Stomach (tissue), 9 donors: Measurements from ENCODE around the gene SPAG16. TPM values are rescaled to one million over a fixed set of nuclear protein-coding genes. Genes with fewer than 3 reads are reported as not detected.

Experiments used
- DNase-seq, 2 donors: peaks; one replicate each; pipeline versions ENCODE4 v3.0.0 to v3.0.0-alpha.2; 2013 to 2019
- H3K27ac ChIP-seq, 5 donors: fragments of 200-600 bp in 4 of 5; sonication (generic) in 4 of 5; one replicate each; pipeline ENCODE4 v1.5.1; 2013 to 2019; ENCODE audit warnings: mild to moderate bottlenecking in 1 of 5, moderate library complexity in 1 of 5
- H3K27me3 ChIP-seq, 3 donors: fragments of 200-600 bp; sonication (generic); one replicate each; pipeline ENCODE4 v1.5.1; 2017 to 2019; ENCODE audit warnings: mixed run types in 1 of 3
- H3K36me3 ChIP-seq, 4 donors: fragments of 200-600 bp; sonication (generic); 1 replicate in 3 of 4; 2 replicates in 1 of 4; pipeline ENCODE4 v1.5.1; 2016 to 2019
- H3K4me1 ChIP-seq, 4 donors: fragments of 200-600 bp; sonication (generic); one replicate each; pipeline ENCODE4 v1.5.1; 2016 to 2019
- H3K4me3 ChIP-seq, 4 donors: fragments of 200-600 bp; sonication (generic) in 3 of 4; one replicate each; pipeline ENCODE4 v1.5.1; 2016 to 2019; ENCODE audit warnings: mild to moderate bottlenecking in 1 of 4
- H3K9me3 ChIP-seq, 4 donors: fragments of 200-600 bp; sonication (generic); one replicate each; pipeline ENCODE4 v1.5.1; 2016 to 2019
- EP300 ChIP-seq: sonication (generic); formaldehyde crosslinking; IDR thresholded peaks from one replicate; pipeline ENCODE4 v1.6.1; 2017; ENCODE audit warnings: antibody characterized with exemption
- POLR2A ChIP-seq, 4 donors: fragments of 450-650 bp; IDR thresholded peaks; one replicate each; pipeline ENCODE4 v1.6.1; 2016; ENCODE audit warnings: antibody characterized with exemption in 4 of 4, control low read depth in 2 of 4, mild to moderate bottlenecking in 1 of 4, moderate library complexity in 1 of 4
- POLR2AphosphoS5 ChIP-seq, 3 donors: sonication (generic); formaldehyde crosslinking; IDR thresholded peaks; one replicate each; pipeline ENCODE4 v1.6.1; 2016; ENCODE audit warnings: antibody characterized with exemption in 3 of 3
- WGBS, 5 donors: extraction: QIAGEN DNeasy Blood & Tissue Kit in 3 of 5; methylation state at CpG; one replicate each; pipeline versions ENCODE4 v1.1.5 to v1.1.7; 2013 to 2018; 5-methylcytosine and 5-hydroxymethylcytosine counted together
- intact Hi-C: fragments of 100-400 bp; cut with DNase I; formaldehyde crosslinking; loops from one replicate; pipeline ENCODE4 v1.15.1; 2023; ENCODE audit warnings: low total_unique reads
- polyA plus RNA-seq, 3 donors: library from polyadenylated mRNA; stranded (reverse); fragments of 200-250 nt; gene quantifications; one replicate each; pipeline ENCODE4 v1.2.3, GENCODE V29; 2013
- total RNA-seq, 5 donors: library from RNA; depleted of rRNA; stranded (reverse); fragments of >200 nt; gene quantifications; one replicate each; pipeline versions ENCODE4 v1.1.0 to v1.2.3, GENCODE V29; 2014 to 2016
- TF ChIP-seq, protein P1 (sequence below), 7 experiments: fragments of 450-650 bp in 4 of 7; fragments of 200-600 bp in 3 of 7; sonication (generic) in 3 of 7; IDR thresholded peaks; one replicate each; pipeline ENCODE4 v1.5.1; 2016 to 2019; ENCODE audit warnings: antibody characterized with exemption in 7 of 7, control low read depth in 2 of 7, mild to moderate bottlenecking in 1 of 7
- donor health status: healthy with polysubstance abuse.
- donor health status: Bipolar disorder and iron deficiency.
- donor health status: healthy.

Gene SPAG16
- total and polyA plus RNA-seq, 8 donors: 16.0 to 137 (median 34.4) TPM

DNA sequence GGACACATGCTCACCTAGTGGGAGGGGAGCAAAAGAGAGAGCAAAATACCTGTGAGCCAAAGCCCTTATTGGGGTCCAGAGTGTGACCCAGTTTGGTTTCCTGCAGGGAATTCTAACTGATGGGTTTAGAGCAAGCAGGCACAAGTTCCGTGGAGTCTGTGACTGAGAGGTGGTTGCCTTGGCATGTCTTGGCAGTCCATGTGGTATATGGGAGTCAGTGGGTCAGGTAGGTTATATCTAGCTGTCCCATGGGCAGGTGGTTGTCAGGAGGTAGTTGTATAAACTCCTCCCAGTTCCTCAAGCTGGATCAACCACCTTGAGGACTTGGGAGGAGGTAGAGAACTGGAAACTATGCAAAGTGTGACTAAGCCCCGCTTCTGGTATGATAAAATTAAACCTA lies 673.8 kb downstream of the SPAG16 start:
- 67 to 85% (median 82%) methylated on average over 2 of the region's 2 CpGs for whole genome bisulfite sequencing, 5 donors
- DNase-seq: no peak
- no peak overlapping the region for H3K27ac ChIP-seq
- H3K27me3 ChIP-seq: no peaks in the 10 kb centered on the region
- TF ChIP-seq POLR2A (IDR thresholded peaks at IDR 0.05) (no peak), EP300 (no peak), POLR2AphosphoS5 (IDR thresholded peaks at IDR 0.05) (no peak)
- TF ChIP-seq, protein P1, sequence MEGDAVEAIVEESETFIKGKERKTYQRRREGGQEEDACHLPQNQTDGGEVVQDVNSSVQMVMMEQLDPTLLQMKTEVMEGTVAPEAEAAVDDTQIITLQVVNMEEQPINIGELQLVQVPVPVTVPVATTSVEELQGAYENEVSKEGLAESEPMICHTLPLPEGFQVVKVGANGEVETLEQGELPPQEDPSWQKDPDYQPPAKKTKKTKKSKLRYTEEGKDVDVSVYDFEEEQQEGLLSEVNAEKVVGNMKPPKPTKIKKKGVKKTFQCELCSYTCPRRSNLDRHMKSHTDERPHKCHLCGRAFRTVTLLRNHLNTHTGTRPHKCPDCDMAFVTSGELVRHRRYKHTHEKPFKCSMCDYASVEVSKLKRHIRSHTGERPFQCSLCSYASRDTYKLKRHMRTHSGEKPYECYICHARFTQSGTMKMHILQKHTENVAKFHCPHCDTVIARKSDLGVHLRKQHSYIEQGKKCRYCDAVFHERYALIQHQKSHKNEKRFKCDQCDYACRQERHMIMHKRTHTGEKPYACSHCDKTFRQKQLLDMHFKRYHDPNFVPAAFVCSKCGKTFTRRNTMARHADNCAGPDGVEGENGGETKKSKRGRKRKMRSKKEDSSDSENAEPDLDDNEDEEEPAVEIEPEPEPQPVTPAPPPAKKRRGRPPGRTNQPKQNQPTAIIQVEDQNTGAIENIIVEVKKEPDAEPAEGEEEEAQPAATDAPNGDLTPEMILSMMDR (IDR thresholded peaks at IDR 0.05): no peak
- H3K36me3 ChIP-seq: no peaks in the 10 kb centered on the region
- intact Hi-C loops: no loop called here
- H3K4me3 ChIP-seq: no peak overlapping the region
- H3K4me1 ChIP-seq: no peaks in the 10 kb centered on the region
- H3K9me3 ChIP-seq: peaks cover 0 to 6% (median 0%) of the 10 kb centered on the region in 4 donors

DNA sequence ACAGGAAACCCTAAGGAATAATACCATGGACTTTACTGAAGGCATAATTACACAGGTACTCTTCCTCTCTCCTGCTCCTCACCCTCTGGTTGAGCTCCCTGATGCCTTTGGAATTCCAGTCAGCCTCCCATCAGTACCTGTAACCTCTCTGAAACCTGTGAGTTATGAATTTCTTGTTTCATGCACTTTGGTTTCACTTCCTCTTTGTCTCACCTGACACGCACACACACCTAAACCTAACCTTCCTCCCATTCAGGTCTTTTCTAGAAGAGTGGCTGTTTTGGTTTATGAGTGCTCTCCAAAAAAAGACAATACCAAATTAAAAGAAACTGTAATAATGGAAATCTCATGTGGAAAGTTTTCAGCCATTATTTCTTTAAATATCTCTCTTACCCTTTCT lies 675.3 kb downstream of the SPAG16 start:
- TF ChIP-seq, protein P1 (IDR thresholded peaks at IDR 0.05): no peak
- TF ChIP-seq POLR2AphosphoS5 (IDR thresholded peaks at IDR 0.05): no peak
- intact Hi-C loops: no loop called here
- H3K36me3 ChIP-seq: no peaks in the 10 kb centered on the region
- H3K4me3 ChIP-seq: no peak overlapping the region
- 80 to 92% (median 88%) methylated on average over 1 of the region's 1 CpG for WGBS, 5 donors
- H3K4me1 ChIP-seq: no peaks in the 10 kb centered on the region
- peaks cover 0 to 6% (median 0%) of the 10 kb centered on the region in 4 donors for H3K9me3 ChIP-seq
- H3K27ac ChIP-seq: no peak overlapping the region
- DNase-seq: no peak
- H3K27me3 ChIP-seq: no peaks in the 10 kb centered on the region

DNA sequence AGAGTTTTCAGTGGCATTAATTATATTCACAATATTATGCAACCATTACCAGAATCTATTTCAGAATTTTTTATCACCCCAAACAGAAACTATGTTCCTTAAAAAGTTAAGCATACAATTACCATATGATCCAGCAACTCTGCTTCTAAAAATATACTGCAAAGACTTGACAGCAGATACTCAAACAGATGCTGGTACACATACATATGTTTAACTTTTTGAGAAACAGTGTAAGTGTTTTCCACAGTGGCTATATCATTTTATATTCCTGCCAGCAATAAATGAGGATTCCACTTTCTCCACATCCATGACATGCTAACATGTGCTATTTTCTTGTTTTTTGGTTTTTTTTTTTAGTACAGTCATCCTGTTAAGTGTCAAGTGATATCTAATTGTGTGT lies 687.3 kb downstream of the SPAG16 start:
- DNase-seq: no peak
- H3K27me3 ChIP-seq: no peaks in the 10 kb centered on the region
- TF ChIP-seq POLR2A (IDR thresholded peaks at IDR 0.05) (no peak), POLR2AphosphoS5 (IDR thresholded peaks at IDR 0.05) (no peak), EP300 (no peak)
- TF ChIP-seq, protein P1 (IDR thresholded peaks at IDR 0.05): no peak
- no peaks in the 10 kb centered on the region for H3K4me1 ChIP-seq
- H3K27ac ChIP-seq: no peak overlapping the region
- no peaks in the 10 kb centered on the region for H3K9me3 ChIP-seq
- intact Hi-C loops: no loop called here
- H3K4me3 ChIP-seq: no peak overlapping the region
- H3K36me3 ChIP-seq: no peaks in the 10 kb centered on the region

DNA sequence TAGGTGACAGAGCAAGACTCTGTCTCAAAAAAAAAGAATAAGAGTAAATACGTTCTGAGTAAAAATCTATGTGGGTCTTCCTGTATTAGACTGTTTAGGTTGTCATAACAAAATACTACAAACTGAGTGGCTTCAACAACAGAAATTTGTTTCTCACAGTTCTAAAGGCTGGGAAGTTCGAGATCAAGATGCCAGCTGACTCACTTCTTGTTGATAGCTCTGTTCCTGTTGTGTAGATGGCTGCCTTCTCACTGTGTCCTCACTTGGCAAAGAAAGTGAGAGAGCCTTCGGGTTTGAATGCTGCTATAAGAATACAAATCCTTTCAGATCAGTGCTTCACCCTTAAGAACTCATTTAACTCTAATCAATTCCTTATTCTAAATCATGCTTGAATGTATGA lies 696.6 kb downstream of the SPAG16 start:
- Histone ChIP-seq H3K36me3 (no peaks in the 10 kb centered on the region), H3K9me3 (no peaks in the 10 kb centered on the region), H3K4me3 (no peak overlapping the region), H3K27ac (no peak overlapping the region), H3K4me1 (no peaks in the 10 kb centered on the region), H3K27me3 (no peaks in the 10 kb centered on the region)
- 61 to 70% (median 67%) methylated on average over 3 of the region's 3 CpGs for WGBS, 5 donors
- TF ChIP-seq, protein P1 (IDR thresholded peaks at IDR 0.05): no peak
- no peak for TF ChIP-seq POLR2AphosphoS5 (IDR thresholded peaks at IDR 0.05)
- TF ChIP-seq POLR2A (IDR thresholded peaks at IDR 0.05): no peak
- TF ChIP-seq EP300: no peak
- intact Hi-C loops: no loop called here
- no peak for DNase-seq
